Testis (tissue), 3 donors: ENCODE results near the gene MINDY2. TPM values are rescaled to one million over a fixed set of nuclear protein-coding genes. Genes with fewer than 3 reads are reported as not detected.

Experiments used
- DNase-seq: peaks from one replicate; pipeline ENCODE4 v3.0.0-alpha.2; 2019
- H3K27ac ChIP-seq, 2 donors: fragments of 200-600 bp; sonication (generic); one replicate each; pipeline ENCODE4 v1.5.1; 2019
- H3K27me3 ChIP-seq: fragments of 200-600 bp; sonication (generic); one replicate; pipeline ENCODE4 v1.5.1; 2019
- H3K36me3 ChIP-seq: fragments of 200-600 bp; sonication (generic); one replicate; pipeline ENCODE4 v1.5.1; 2017; ENCODE audit warnings: low read depth; ENCODE audit errors: missing control alignments
- H3K4me1 ChIP-seq: fragments of 200-600 bp; sonication (generic); one replicate; pipeline ENCODE4 v1.5.1; 2019
- H3K4me3 ChIP-seq, 2 donors: fragments of 200-600 bp; sonication (generic); one replicate each; pipeline ENCODE4 v1.5.1; 2017 to 2019
- H3K9me3 ChIP-seq: fragments of 200-600 bp; sonication (generic); one replicate; pipeline ENCODE4 v1.5.1; 2017
- CTCF ChIP-seq, 3 experiments: fragments of 450-650 bp in 2 of 3; fragments of 200-600 bp in 1 of 3; sonication (generic) in 1 of 3; IDR thresholded peaks; one replicate each; pipeline ENCODE4 v1.5.1; 2016 to 2019; ENCODE audit warnings: antibody characterized with exemption in 3 of 3, mild to moderate bottlenecking in 2 of 3, moderate library complexity in 1 of 3
- POLR2A ChIP-seq: fragments of 450-650 bp; IDR thresholded peaks from one replicate; pipeline ENCODE4 v1.6.1; 2017; ENCODE audit warnings: antibody characterized with exemption, mild to moderate bottlenecking, moderate library complexity
- WGBS, 2 donors: methylation state at CpG; one replicate each; pipeline ENCODE4 v1.1.5; 2018; 5-methylcytosine and 5-hydroxymethylcytosine counted together
- intact Hi-C: fragments of 100-400 bp; cut with DNase I; formaldehyde crosslinking; loops from one replicate; pipeline ENCODE4 v1.15.1; 2023; ENCODE audit warnings: low total_unique reads
- polyA plus RNA-seq: library from polyadenylated mRNA; stranded (reverse); fragments of 350-450 nt; fragmentation: Illumina TruSeq; extraction: RNeasy Lipid Tissue Mini Kit (QIAGEN cat#74804); gene quantifications from one replicate; pipeline ENCODE4 v1.2.3, GENCODE V29; 2014; ENCODE audit warnings: low read depth, low replicate concordance; ENCODE audit not compliant: insufficient read depth
- small RNA-seq, 2 donors: library from RNA; depleted of rRNA; stranded (forward); fragments of <200 nt; gene quantifications; one replicate each; pipeline ENCODE3, GENCODE V24; 2016
- total RNA-seq, 2 donors: library from RNA; depleted of rRNA; stranded (reverse); fragments of >200 nt; gene quantifications; one replicate each; pipeline ENCODE4 v1.2.3, GENCODE V29; 2016

Gene MINDY2
- total and polyA plus RNA-seq, 3 donors from 2014 or later, result 9.9 to 15.4 (median 15.0) TPM

- Histone ChIP-seq H3K27me3 (no peaks in the 10 kb centered on the region), H3K36me3 (no peaks in the 10 kb centered on the region), H3K4me3 (no peak overlapping the region), H3K27ac (no peak overlapping the region), H3K9me3 (no peaks in the 10 kb centered on the region), H3K4me1 (no peaks in the 10 kb centered on the region)
- no peak for DNase-seq
- 69 to 74% methylated on average over 1 of the region's 1 CpG for WGBS, 2 donors
- intact Hi-C loops, result no loop called here
- TF ChIP-seq CTCF (IDR thresholded peaks at IDR 0.05), result no peak
- TF ChIP-seq POLR2A, result no peak
These were observed 127.1 kb downstream of the MINDY2 start for GRCh38 chr15:58898150-58898680.

GRCh38 chr15:58900631-58901030 is 129.5 kb downstream of the MINDY2 start:
- H3K4me3 ChIP-seq, result no peak overlapping the region
- no peaks in the 10 kb centered on the region for H3K9me3 ChIP-seq
- no peaks in the 10 kb centered on the region for H3K36me3 ChIP-seq
- no peaks in the 10 kb centered on the region for H3K4me1 ChIP-seq
- no peak overlapping the region for H3K27ac ChIP-seq
- DNase-seq, result no peak
- WGBS, 2 donors, result 76 to 78% methylated on average over 3 of the region's 3 CpGs
- no peak for TF ChIP-seq POLR2A
- H3K27me3 ChIP-seq, result no peaks in the 10 kb centered on the region
- intact Hi-C loops, result no loop called here

- Histone ChIP-seq H3K4me3 (no peak overlapping the region), H3K27ac (no peak overlapping the region), H3K27me3 (no peaks in the 10 kb centered on the region), H3K4me1 (no peaks in the 10 kb centered on the region), H3K9me3 (no peaks in the 10 kb centered on the region), H3K36me3 (no peaks in the 10 kb centered on the region)
- WGBS, 2 donors, result 74 to 75% methylated on average over 6 of the region's 6 CpGs
- DNase-seq, result no peak
- intact Hi-C loops, result no loop called here
- TF ChIP-seq POLR2A (no peak), CTCF (IDR thresholded peaks at IDR 0.05) (no peak)
These were observed 137.6 kb downstream of the MINDY2 start for GRCh38 chr15:58908550-58909309.

GRCh38 chr15:58909616-58910015 is 138.5 kb downstream of the MINDY2 start:
- no peaks in the 10 kb centered on the region for H3K9me3 ChIP-seq
- intact Hi-C loops, result no loop called here
- no peak overlapping the region for H3K4me3 ChIP-seq
- no peak overlapping the region for H3K27ac ChIP-seq
- DNase-seq, result no peak
- no peaks in the 10 kb centered on the region for H3K36me3 ChIP-seq
- 75 to 95% methylated on average over 1 of the region's 1 CpG for WGBS, 2 donors
- no peak for TF ChIP-seq CTCF (IDR thresholded peaks at IDR 0.05)
- no peak for TF ChIP-seq POLR2A
- no peaks in the 10 kb centered on the region for H3K4me1 ChIP-seq
- no peaks in the 10 kb centered on the region for H3K27me3 ChIP-seq

GRCh38 chr15:58910456-58910855 is 139.4 kb downstream of the MINDY2 start:
- WGBS, 2 donors, result 79 to 83% methylated on average over 4 of the region's 4 CpGs
- H3K9me3 ChIP-seq, result no peaks in the 10 kb centered on the region
- intact Hi-C loops, result no loop called here
- H3K27ac ChIP-seq, result no peak overlapping the region
- H3K27me3 ChIP-seq, result no peaks in the 10 kb centered on the region
- H3K4me3 ChIP-seq, result no peak overlapping the region
- no peak for TF ChIP-seq POLR2A
- no peak for TF ChIP-seq CTCF (IDR thresholded peaks at IDR 0.05)
- no peak for DNase-seq
- no peaks in the 10 kb centered on the region for H3K4me1 ChIP-seq
- no peaks in the 10 kb centered on the region for H3K36me3 ChIP-seq

Small RNA genes lying within 50 kb of the gene (small RNA-seq; reads per million reads assigned to genes)
- 0 reads per million in 2 donors for gene RF00012
- 0 reads per million in 2 donors for gene ZNF444P1

Other genes with a start within 250 kb of the MINDY2 start
- 10 to 100 TPM; 58.7 to 65.5 TPM for gene ADAM10, start 21.6 kb upstream of the MINDY2 start, total RNA-seq
- 46.2 TPM for gene ADAM10, start 21.6 kb upstream of the MINDY2 start, polyA plus RNA-seq
- 100 to 1,000 TPM in 1 of 2 donors, 10 to 100 TPM in 1; 92.7 to 116 TPM for gene SLTM, start 162.4 kb downstream of the MINDY2 start, total RNA-seq
- gene SLTM, start 162.4 kb downstream of the MINDY2 start, polyA plus RNA-seq, result 29.7 TPM
- 10 to 100 TPM; 26.8 to 32.8 TPM for gene RNF111, start 216.4 kb downstream of the MINDY2 start, total RNA-seq
- gene RNF111, start 216.4 kb downstream of the MINDY2 start, polyA plus RNA-seq, result 23.1 TPM